Gastrocnemius medialis (tissue), 4 donors: ENCODE data around the gene BLOC1S4. TPM values are rescaled to one million over a fixed set of nuclear protein-coding genes. Genes with fewer than 3 reads are reported as not detected.
A peak's percentile ranks its signal among the peaks of the same experiment; 100 is the strongest.

Experiments used
- ATAC-seq, 2 donors: fragments of 150-250 bp; one replicate each; pipeline ENCODE4 v1.9.1; 2016
- DNase-seq, 2 donors: peaks; one replicate each; pipeline ENCODE4 v3.0.0-alpha.2; 2019
- H3K27ac ChIP-seq, 4 donors: fragments of 200-600 bp; sonication (generic); 1 replicate in 1 of 4; 2 replicates in 3 of 4; pipeline ENCODE4 v1.5.1; 2016 to 2018; ENCODE audit warnings: mild to moderate bottlenecking in 2 of 4, moderate library complexity in 1 of 4
- H3K27me3 ChIP-seq, 3 donors: fragments of 200-600 bp; sonication (generic) in 2 of 3; 1 replicate in 1 of 3; 2 replicates in 2 of 3; pipeline versions ENCODE4 v1.5.1 to v1.6.0; 2016 to 2019; ENCODE audit warnings: mild to moderate bottlenecking in 1 of 3, moderate library complexity in 1 of 3
- H3K36me3 ChIP-seq, 2 donors: fragments of 200-600 bp; sonication (generic) in 1 of 2; one replicate each; pipeline ENCODE4 v1.5.1; 2017 to 2018
- H3K4me1 ChIP-seq, 2 donors: fragments of 200-600 bp; sonication (generic) in 1 of 2; one replicate each; pipeline ENCODE4 v1.5.1; 2016 to 2017; ENCODE audit warnings: mild to moderate bottlenecking in 2 of 2
- H3K4me3 ChIP-seq, 4 donors: fragments of 200-600 bp; sonication (generic) in 3 of 4; 1 replicate in 1 of 4; 2 replicates in 3 of 4; pipeline ENCODE4 v1.5.1; 2016 to 2019; ENCODE audit warnings: mild to moderate bottlenecking in 2 of 4
- H3K9me3 ChIP-seq, 3 donors: fragments of 200-600 bp; sonication (generic) in 2 of 3; 1 replicate in 1 of 3; 2 replicates in 2 of 3; pipeline ENCODE4 v1.5.1; 2016 to 2019
- CTCF ChIP-seq, 5 experiments: fragments of 450-650 bp in 3 of 5; fragments of 200-600 bp in 2 of 5; sonication (generic) in 2 of 5; IDR thresholded peaks in 4 of 5; conservative IDR thresholded peaks in 1 of 5; 1 replicate in 4 of 5; 2 replicates in 1 of 5; pipeline ENCODE4 v1.5.1; 2016 to 2019; ENCODE audit warnings: antibody characterized with exemption in 5 of 5, mild to moderate bottlenecking in 3 of 5, moderate library complexity in 3 of 5
- POLR2A ChIP-seq, 2 donors: fragments of 450-650 bp; IDR thresholded peaks; one replicate each; pipeline ENCODE4 v1.6.1; 2017; ENCODE audit warnings: antibody characterized with exemption in 2 of 2, mild to moderate bottlenecking in 2 of 2, moderate library complexity in 2 of 2
- in situ Hi-C, 4 donors: fragments of 200-750 bp; cut with MboI; loops; one replicate each; pipeline versions ENCODE4 v1.15.0 to v1.8.0; 2017; ENCODE audit warnings: low sequenced_read_pairs in 4 of 4
- intact Hi-C: fragments of 100-400 bp; cut with DNase I; formaldehyde crosslinking; loops from one replicate; pipeline ENCODE4 v1.15.1; 2023; ENCODE audit warnings: low total_unique reads
- total RNA-seq, 4 donors: library from RNA; depleted of rRNA; stranded (reverse); fragments of >200 nt; gene quantifications; one replicate each; pipeline versions ENCODE4 v1.1.0 to v1.2.3, GENCODE V29; 2016

BLOC1S4 gene
- total RNA-seq, 4 donors from 2014 or later, result 15.7 to 25.7 (median 22.3) TPM

- intact Hi-C loops, result no loop called here
- Histone ChIP-seq H3K36me3 (no peaks in the 10 kb centered on the region), H3K27me3 (no peaks in the 10 kb centered on the region), H3K4me3 (no peak overlapping the region), H3K9me3 (no peaks in the 10 kb centered on the region), H3K4me1 (peaks cover 10 to 11% of the 10 kb centered on the region in 2 donors), H3K27ac (no peak overlapping the region)
- TF ChIP-seq POLR2A (IDR thresholded peaks at IDR 0.05) (no peak), CTCF (IDR thresholded peaks at IDR 0.05 in 4 of 5, conservative IDR thresholded peaks at IDR 0.05 in 1 of 5) (no peak)
- ATAC-seq (no peak), DNase-seq (peak in 1 of 2 donors; percentile 11)
- in situ Hi-C loops, result no loop called here
Observed at GRCh38 chr4:6747294-6748051, 31.5 kb downstream of the BLOC1S4 start.

- H3K4me3 ChIP-seq, result no peak overlapping the region
- H3K4me1 ChIP-seq, result peaks cover 10 to 11% of the 10 kb centered on the region in 2 donors
- H3K36me3 ChIP-seq, result no peaks in the 10 kb centered on the region
- ATAC-seq (no peak), DNase-seq (peak in 1 of 2 donors; percentile 11)
- no peak for TF ChIP-seq CTCF (IDR thresholded peaks at IDR 0.05 in 4 of 5, conservative IDR thresholded peaks at IDR 0.05 in 1 of 5)
- no peak for TF ChIP-seq POLR2A (IDR thresholded peaks at IDR 0.05)
- H3K9me3 ChIP-seq, result no peaks in the 10 kb centered on the region
- H3K27me3 ChIP-seq, result no peaks in the 10 kb centered on the region
- no peak overlapping the region for H3K27ac ChIP-seq
- intact Hi-C loops, result no loop called here
- in situ Hi-C loops, result no loop called here
Observed at GRCh38 chr4:6748286-6748685, 32.3 kb downstream of the BLOC1S4 start.

- Histone ChIP-seq H3K4me1 (peaks cover 10 to 11% of the 10 kb centered on the region in 2 donors), H3K27ac (peak overlapping the region; percentile 6 to 48 (median 38)), H3K9me3 (no peaks in the 10 kb centered on the region), H3K36me3 (no peaks in the 10 kb centered on the region), H3K4me3 (no peak overlapping the region), H3K27me3 (no peaks in the 10 kb centered on the region)
- DNase-seq, result peak; percentile 33 to 78
- intact Hi-C loops (no loop called here), in situ Hi-C loops (no loop called here)
- TF ChIP-seq POLR2A (IDR thresholded peaks at IDR 0.05), result no peak
- TF ChIP-seq CTCF (IDR thresholded peaks at IDR 0.05 in 4 of 5, conservative IDR thresholded peaks at IDR 0.05 in 1 of 5), result no peak
- peak; percentile 66 to 89 for ATAC-seq
Observed at GRCh38 chr4:6749340-6750171, 33.6 kb downstream of the BLOC1S4 start.

- no peak for TF ChIP-seq POLR2A (IDR thresholded peaks at IDR 0.05)
- no peak for TF ChIP-seq CTCF (IDR thresholded peaks at IDR 0.05 in 4 of 5, conservative IDR thresholded peaks at IDR 0.05 in 1 of 5)
- H3K27me3 ChIP-seq, result no peaks in the 10 kb centered on the region
- ATAC-seq (no peak), DNase-seq (no peak)
- no peak overlapping the region for H3K4me3 ChIP-seq
- intact Hi-C loops, result no loop called here
- H3K9me3 ChIP-seq, result no peaks in the 10 kb centered on the region
- peaks cover 10 to 11% of the 10 kb centered on the region in 2 donors for H3K4me1 ChIP-seq
- in situ Hi-C loops, result no loop called here
- no peak overlapping the region for H3K27ac ChIP-seq
- H3K36me3 ChIP-seq, result no peaks in the 10 kb centered on the region
Observed at GRCh38 chr4:6750286-6751221, 34.6 kb downstream of the BLOC1S4 start.
